Nephron (organoid): Measurements from ENCODE around the gene ALPL.

Source experiments
- H3K27ac Mint-ChIP-seq, 3 experiments: 2 replicates each; pipeline ENCODE4 v1.8.0; 2020; ENCODE audit warnings: mixed read lengths in 3 of 3, mild to moderate bottlenecking in 2 of 3, moderate library complexity in 1 of 3
- H3K27me3 Mint-ChIP-seq: 2 replicates; pipeline ENCODE4 v1.8.0; 2021; ENCODE audit warnings: low read depth, mild to moderate bottlenecking, moderate library complexity, mixed read lengths
- H3K36me3 Mint-ChIP-seq: 2 replicates; pipeline ENCODE4 v1.8.0; 2020; ENCODE audit warnings: low read depth, mixed read lengths
- H3K4me1 Mint-ChIP-seq: 2 replicates; pipeline ENCODE4 v1.8.0; 2020; ENCODE audit warnings: mixed read lengths
- H3K4me3 Mint-ChIP-seq, 3 experiments: 2 replicates each; pipeline ENCODE4 v1.8.0; 2020; ENCODE audit warnings: mild to moderate bottlenecking in 3 of 3, mixed read lengths in 3 of 3, moderate library complexity in 2 of 3
- H3K9me3 Mint-ChIP-seq: 2 replicates; pipeline ENCODE4 v1.8.0; 2020; ENCODE audit warnings: mixed read lengths
- CTCF ChIP-seq, 3 experiments: fragments of 200-600 bp; sonication (generic); IDR thresholded peaks; one replicate each; pipeline ENCODE4 v1.5.0; 2021; ENCODE audit warnings: antibody characterized with exemption in 3 of 3; ENCODE audit not compliant: unreplicated experiment in 3 of 3

Gene ALPL

GRCh38 chr1:21553116-21553926 is 44.1 kb downstream of the ALPL start:
- Mint-ChIP-seq H3K36me3 (no peaks in the 10 kb centered on the region), H3K27ac (peak overlapping the region in 1 of 3 experiments; percentile 74), H3K27me3 (peaks cover 8% of the 10 kb centered on the region), H3K4me1 (peaks cover 5% of the 10 kb centered on the region), H3K4me3 (no peak overlapping the region), H3K9me3 (no peaks in the 10 kb centered on the region)
- no peak for TF ChIP-seq CTCF (IDR thresholded peaks at IDR 0.05; ENCODE audit: unreplicated experiment in 3 of 3)

- no peaks in the 10 kb centered on the region for H3K9me3 Mint-ChIP-seq
- TF ChIP-seq CTCF (IDR thresholded peaks at IDR 0.05; ENCODE audit: unreplicated experiment in 3 of 3) = no peak
- H3K4me1 Mint-ChIP-seq = peaks cover 21% of the 10 kb centered on the region
- H3K27me3 Mint-ChIP-seq = peaks cover 16% of the 10 kb centered on the region
- H3K27ac Mint-ChIP-seq = peak overlapping the region; percentile 64 to 93 (median 92)
- no peaks in the 10 kb centered on the region for H3K36me3 Mint-ChIP-seq
- H3K4me3 Mint-ChIP-seq = no peak overlapping the region
Measured at GRCh38 chr1:21559788-21560567, 50.8 kb downstream of the ALPL start.

GRCh38 chr1:21560916-21561638 is 51.9 kb downstream of the ALPL start:
- H3K9me3 Mint-ChIP-seq = no peaks in the 10 kb centered on the region
- no peak overlapping the region for H3K4me3 Mint-ChIP-seq
- no peaks in the 10 kb centered on the region for H3K36me3 Mint-ChIP-seq
- H3K27me3 Mint-ChIP-seq = peaks cover 20% of the 10 kb centered on the region
- TF ChIP-seq CTCF (IDR thresholded peaks at IDR 0.05; ENCODE audit: unreplicated experiment in 3 of 3) = no peak
- no peak overlapping the region for H3K27ac Mint-ChIP-seq
- H3K4me1 Mint-ChIP-seq = peaks cover 30% of the 10 kb centered on the region

GRCh38 chr1:21562896-21563295 is 53.7 kb downstream of the ALPL start:
- no peak for TF ChIP-seq CTCF (IDR thresholded peaks at IDR 0.05; ENCODE audit: unreplicated experiment in 3 of 3)
- H3K36me3 Mint-ChIP-seq = no peaks in the 10 kb centered on the region
- no peak overlapping the region for H3K27ac Mint-ChIP-seq
- H3K9me3 Mint-ChIP-seq = no peaks in the 10 kb centered on the region
- H3K4me3 Mint-ChIP-seq = no peak overlapping the region
- peaks cover 19% of the 10 kb centered on the region for H3K27me3 Mint-ChIP-seq
- peaks cover 42% of the 10 kb centered on the region for H3K4me1 Mint-ChIP-seq

- no peak overlapping the region for H3K4me3 Mint-ChIP-seq
- no peak for TF ChIP-seq CTCF (IDR thresholded peaks at IDR 0.05; ENCODE audit: unreplicated experiment in 3 of 3)
- peaks cover 18% of the 10 kb centered on the region for H3K27me3 Mint-ChIP-seq
- H3K27ac Mint-ChIP-seq = no peak overlapping the region
- no peaks in the 10 kb centered on the region for H3K9me3 Mint-ChIP-seq
- H3K36me3 Mint-ChIP-seq = no peaks in the 10 kb centered on the region
- peaks cover 51% of the 10 kb centered on the region for H3K4me1 Mint-ChIP-seq
Measured at GRCh38 chr1:21563971-21564370, 54.7 kb downstream of the ALPL start.
